Stimulated activated CD4-positive, alpha-beta T cell treated with anti-CD3 and anti-CD28 coated beads, Interleukin-15, amount 100 ng/mL, for 1 hour (primary cell): ENCODE measurements around the gene SH2D7.
A peak's percentile ranks its signal among the peaks of the same experiment; 100 is the strongest.

Source experiments
- DNase-seq, 2 donors: peaks; one replicate each; pipeline ENCODE4 v3.0.0-alpha.2; 2020; ENCODE audit warnings: low read depth in 1 of 2, low spot score in 1 of 2

Gene SH2D7

DNA sequence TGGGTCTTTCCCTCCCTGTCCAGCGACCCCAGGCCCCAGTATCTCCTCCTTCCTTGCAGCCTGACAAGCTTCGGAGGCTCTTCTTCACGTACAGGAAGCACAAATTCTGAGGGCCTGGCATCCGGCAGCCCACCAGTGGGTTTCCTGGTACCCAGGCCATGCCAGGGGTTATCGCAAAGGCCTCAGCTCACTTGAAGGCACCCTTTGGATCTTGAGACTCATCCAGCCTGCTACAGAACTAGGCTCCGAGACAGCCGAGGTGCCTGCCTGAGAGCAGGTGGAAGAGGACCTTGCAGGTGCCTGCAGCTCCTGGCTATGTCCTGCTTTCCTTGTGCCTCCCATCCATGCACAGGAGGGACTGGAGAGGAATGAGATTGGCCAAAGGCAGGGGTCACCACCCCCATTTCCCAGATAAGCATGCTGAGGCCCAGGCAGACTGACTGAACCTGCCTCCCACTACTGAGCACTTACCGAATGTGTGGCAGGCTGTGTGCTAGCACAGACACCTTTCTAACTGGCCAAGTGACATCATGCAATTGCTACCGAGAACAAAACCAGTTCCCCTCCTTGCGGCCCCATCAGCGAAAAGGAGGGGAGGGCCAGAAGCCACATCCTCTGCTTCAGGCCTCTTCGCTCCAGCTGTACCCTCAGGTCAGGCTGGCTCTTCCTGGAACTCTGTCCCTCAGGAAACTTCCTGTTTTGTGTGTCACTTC, 11.2 kb downstream of the SH2D7 start:
- DNase-seq, result peak in 1 of 2 donors; percentile 24

DNA sequence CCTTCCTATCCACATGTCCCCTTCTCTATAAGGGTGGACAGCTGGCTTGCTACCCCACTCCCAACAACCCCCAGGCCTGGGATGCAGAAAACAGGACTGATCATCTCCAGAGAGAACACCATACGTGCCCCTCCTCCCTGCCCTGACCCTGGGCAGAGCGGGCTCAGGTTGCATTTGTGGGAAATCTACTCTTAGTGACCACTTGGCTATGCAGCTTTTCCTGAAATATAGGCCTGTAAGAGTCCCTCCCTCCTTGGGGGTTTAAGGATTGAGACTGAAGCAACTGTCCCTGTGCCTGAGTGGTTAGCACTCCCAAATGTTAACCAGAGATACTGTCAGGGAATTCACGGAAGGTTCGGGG, 11.7 kb downstream of the SH2D7 start:
- DNase-seq, result no peak

GRCh38 chr15:78104566-78105475, 12.5 kb downstream of the SH2D7 start:
- DNase-seq, result no peak

GRCh38 chr15:78105476-78106241, 13.3 kb downstream of the SH2D7 start:
- DNase-seq, result no peak

- no peak for DNase-seq
Observed at GRCh38 chr15:78107471-78107870, 15.1 kb downstream of the SH2D7 start.

GRCh38 chr15:78108300-78109084, 16.1 kb downstream of the SH2D7 start:
- peak; percentile 68 to 73 for DNase-seq

- DNase-seq, result no peak
Observed at GRCh38 chr15:78109156-78109555, 16.8 kb downstream of the SH2D7 start.

DNA sequence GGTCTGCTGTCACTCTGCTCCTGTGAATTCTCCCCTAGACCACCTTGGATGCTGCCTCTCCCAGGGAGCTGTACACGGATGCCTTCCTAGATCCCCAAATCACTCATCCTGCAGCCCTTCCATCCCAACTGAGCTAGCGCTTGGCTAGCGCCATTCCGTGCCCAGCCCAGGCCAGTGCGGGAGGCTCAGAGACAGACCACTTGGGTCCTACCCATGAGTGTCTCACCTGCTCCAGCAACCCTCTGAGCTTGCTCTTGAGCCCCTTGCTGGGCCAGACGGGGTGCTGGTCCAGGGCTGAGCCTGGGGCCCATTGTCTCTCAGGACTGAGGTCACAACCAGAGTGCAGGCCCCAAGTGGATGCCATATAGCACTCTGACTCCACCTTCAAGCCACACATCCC, 17.7 kb downstream of the SH2D7 start:
- no peak for DNase-seq

DNA sequence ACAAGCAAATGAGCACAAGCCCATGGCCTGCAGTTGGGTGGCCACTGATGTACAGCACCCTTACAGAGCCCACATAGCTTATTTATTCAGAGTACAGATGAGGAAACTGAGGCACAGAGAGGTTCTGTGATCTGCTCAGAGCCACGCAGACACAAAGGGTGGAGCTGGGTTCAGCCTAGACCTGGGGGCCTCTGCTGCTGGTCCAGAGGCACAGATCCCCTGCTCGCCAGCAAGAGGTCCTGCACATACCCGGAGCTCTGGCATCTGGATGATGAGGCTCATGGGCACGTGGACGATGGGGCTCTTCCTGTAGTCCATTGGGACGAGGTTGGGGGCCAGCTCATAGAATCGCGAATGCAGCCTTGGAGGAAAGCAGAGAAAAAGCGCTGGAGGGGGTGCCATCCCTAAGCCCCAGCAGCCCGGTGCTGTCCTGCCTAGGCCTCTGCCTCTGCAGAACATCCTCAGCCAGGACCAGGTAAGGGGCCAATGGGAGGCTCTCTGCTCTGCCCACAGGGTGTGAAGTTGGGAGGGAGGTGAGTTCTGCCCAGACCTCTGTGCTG, 18.6 kb downstream of the SH2D7 start:
- no peak for DNase-seq

- no peak for DNase-seq
Observed at GRCh38 chr15:78111788-78112187, 19.4 kb downstream of the SH2D7 start.

GRCh38 chr15:78112551-78112950, 20.2 kb downstream of the SH2D7 start:
- DNase-seq, result no peak

- no peak for DNase-seq
Observed at GRCh38 chr15:78120523-78120922, 28.2 kb downstream of the SH2D7 start.

DNA sequence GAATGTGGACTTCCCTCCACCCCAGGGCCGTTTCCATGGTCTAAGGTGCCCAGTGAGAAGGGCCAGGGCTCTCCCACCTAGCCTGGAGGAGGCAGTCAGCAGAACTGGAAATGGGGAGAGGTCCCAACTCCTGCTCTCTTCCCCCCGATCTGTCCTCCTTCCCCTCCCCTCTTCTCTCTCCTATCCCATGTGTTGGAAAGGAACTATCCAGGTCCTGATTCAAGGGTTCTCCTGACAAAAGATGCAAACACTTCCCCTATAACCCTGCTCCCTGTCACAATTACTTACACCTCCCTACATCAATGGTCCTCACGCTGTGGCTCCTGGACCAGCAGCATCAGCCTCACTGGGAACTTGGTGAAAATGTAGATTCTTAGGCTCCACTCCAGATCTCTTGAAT, 32.9 kb downstream of the SH2D7 start:
- no peak for DNase-seq

- no peak for DNase-seq
Observed at GRCh38 chr15:78127882-78128281, 35.5 kb downstream of the SH2D7 start.

- no peak for DNase-seq
Observed at GRCh38 chr15:78129077-78129750, 36.9 kb downstream of the SH2D7 start.

DNA sequence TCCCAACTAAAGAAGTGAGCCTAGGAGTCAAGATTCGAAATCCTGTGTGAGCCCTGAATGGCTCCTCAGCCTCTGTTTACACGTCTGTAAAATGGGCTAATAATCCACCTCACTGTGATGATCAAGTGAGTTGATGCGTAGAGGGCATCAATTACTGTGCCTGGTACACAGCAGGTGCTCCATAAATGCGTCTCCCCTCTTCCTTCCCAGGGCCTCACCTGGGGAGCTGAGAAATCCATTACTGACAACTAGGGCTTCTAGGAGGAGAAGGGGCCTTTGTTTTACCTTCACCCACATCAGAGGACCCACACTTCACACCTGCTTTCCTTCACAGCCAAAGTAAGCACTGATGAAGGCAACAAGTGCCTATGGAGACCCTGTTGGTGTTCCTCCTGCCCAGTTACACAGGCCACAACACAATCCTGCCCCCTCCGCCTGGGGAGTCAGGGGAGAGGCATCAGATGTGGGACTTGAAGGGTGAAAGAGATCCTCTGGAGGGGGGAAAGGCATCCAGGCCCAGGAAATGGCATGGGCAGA, 37.5 kb downstream of the SH2D7 start:
- no peak for DNase-seq

GRCh38 chr15:78130466-78131294, 38.3 kb downstream of the SH2D7 start:
- peak in 1 of 2 donors; percentile 38 for DNase-seq

- DNase-seq, result peak; percentile 62 to 68
Observed at GRCh38 chr15:78131295-78132061, 39.1 kb downstream of the SH2D7 start, which contains the start of gene CIB2. Gene CIB2, minus strand, starts transcription at chr15:78131445. Its CDS starts 230 bp downstream, at chr15:78131215.
